Right lobe of liver (tissue), 4 donors: ENCODE measurements around the gene DLGAP4.

Source experiments
- POLR2A ChIP-seq: fragments of 450-650 bp; IDR thresholded peaks from one replicate; pipeline ENCODE4 v1.6.1; 2017; ENCODE audit warnings: antibody characterized with exemption, mild to moderate bottlenecking
- TF ChIP-seq, protein P1 (sequence below), 4 donors: fragments of 200-600 bp in 3 of 4; fragments of 450-650 bp in 1 of 4; IDR thresholded peaks; one replicate each; pipeline versions ENCODE4 v1.5.1 to v1.8.0; 2016 to 2022; ENCODE audit warnings: antibody characterized with exemption in 4 of 4, mild to moderate bottlenecking in 2 of 4
- donor health status: DM: no; HTN: no; CAD: no.
- donor health status: DM: no; HTN: no; CAD: no.
- donor health status: DM: no; HTN: yes; CAD: no.

DNA sequence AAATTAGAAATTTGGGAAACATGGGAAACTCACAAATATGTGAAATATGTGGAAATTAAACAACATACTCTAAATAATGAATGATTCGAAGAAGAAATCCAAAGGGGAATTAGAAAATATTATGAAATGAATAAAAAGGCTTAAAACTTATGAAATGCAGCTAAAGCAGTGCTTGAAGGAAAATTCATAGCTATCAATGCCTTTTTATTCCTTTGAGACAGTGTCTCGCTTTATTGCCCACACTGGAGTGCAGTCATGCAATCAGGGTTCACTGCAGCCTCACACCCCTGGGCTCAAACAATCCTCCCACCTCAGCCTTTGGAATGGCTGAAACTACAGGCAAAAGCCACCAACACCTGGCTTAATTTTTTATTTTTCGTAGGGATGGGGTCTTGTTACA, 259.4 kb downstream of the DLGAP4 start:
- TF ChIP-seq, protein P1, sequence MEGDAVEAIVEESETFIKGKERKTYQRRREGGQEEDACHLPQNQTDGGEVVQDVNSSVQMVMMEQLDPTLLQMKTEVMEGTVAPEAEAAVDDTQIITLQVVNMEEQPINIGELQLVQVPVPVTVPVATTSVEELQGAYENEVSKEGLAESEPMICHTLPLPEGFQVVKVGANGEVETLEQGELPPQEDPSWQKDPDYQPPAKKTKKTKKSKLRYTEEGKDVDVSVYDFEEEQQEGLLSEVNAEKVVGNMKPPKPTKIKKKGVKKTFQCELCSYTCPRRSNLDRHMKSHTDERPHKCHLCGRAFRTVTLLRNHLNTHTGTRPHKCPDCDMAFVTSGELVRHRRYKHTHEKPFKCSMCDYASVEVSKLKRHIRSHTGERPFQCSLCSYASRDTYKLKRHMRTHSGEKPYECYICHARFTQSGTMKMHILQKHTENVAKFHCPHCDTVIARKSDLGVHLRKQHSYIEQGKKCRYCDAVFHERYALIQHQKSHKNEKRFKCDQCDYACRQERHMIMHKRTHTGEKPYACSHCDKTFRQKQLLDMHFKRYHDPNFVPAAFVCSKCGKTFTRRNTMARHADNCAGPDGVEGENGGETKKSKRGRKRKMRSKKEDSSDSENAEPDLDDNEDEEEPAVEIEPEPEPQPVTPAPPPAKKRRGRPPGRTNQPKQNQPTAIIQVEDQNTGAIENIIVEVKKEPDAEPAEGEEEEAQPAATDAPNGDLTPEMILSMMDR (IDR thresholded peaks at IDR 0.05): no peak
- no peak for TF ChIP-seq POLR2A
